T-helper 1 cell treated with Interleukin-12 subunit alpha and Interleukin-12 subunit beta and Interleukin-4 antibody, amounts not matched to agents 30 ng/mL and 1 ng/mL, for 36 hours (primary cell): ENCODE results near the gene PRRT1. TPM values are rescaled to one million over a fixed set of nuclear protein-coding genes. Genes with fewer than 3 reads are reported as not detected.

Experiments
- intact Hi-C: fragments of 100-400 bp; cut with micrococcal nuclease; formaldehyde crosslinking; loops from one replicate; pipeline ENCODE4 v1.15.1; 2024
- total RNA-seq: library from RNA; stranded (reverse); gene quantifications from 2 replicates; pipeline ENCODE4 v1.2.3, GENCODE V29; 2022

The PRRT1 gene
- total RNA-seq, result 0.32 and 0.63 TPM in 2 replicates

DNA sequence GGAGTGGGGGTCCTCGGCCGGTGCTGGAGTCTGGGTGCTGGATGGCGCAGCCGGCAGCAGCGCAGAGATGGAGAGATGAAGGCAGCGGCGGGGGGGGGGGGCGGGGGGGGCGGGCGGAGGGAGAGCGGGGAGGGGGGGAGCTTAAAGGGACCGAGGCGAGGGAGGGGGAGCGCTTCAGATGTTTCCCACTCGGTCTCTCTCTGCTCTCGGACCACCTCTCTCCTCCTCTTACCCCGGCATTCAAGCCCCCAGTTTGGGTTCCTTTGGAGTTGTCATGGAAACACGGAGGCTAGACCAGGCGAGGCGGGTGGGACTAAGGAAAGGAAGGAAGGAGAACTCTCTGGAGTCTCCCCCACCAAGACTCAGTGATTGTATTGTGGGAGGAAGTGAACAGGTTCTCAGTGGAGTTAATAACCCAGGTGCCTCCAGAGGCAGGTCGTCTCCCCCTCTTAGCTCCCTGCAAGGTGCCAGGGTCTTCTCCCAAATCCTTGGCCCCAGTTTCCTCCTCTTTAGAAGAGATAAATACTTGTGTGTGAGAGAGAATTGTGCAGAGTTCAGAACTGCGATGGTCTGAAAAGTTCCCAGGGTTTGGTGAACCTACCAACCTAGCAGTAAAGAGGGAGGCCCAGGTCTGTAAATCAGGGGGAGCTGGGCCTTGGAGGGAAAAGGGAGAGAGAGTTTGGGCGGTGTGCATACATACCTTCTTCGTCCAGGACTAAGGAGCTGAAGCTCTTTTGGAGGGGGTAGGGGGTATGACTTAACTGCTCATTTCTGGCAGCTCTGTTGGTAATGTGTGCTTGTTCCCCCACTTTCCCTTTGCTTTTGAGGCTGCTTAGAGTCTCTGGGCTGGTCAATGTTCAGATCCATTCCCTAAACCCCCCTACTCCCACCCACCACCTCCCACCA, at the start of gene PRRT1:
TSS of gene PRRT1 (minus strand) at position 77 of the 906 bp plus-strand sequence. CDS start 112 bp downstream, outside the sequence.
- intact Hi-C loops, result no loop called here

DNA sequence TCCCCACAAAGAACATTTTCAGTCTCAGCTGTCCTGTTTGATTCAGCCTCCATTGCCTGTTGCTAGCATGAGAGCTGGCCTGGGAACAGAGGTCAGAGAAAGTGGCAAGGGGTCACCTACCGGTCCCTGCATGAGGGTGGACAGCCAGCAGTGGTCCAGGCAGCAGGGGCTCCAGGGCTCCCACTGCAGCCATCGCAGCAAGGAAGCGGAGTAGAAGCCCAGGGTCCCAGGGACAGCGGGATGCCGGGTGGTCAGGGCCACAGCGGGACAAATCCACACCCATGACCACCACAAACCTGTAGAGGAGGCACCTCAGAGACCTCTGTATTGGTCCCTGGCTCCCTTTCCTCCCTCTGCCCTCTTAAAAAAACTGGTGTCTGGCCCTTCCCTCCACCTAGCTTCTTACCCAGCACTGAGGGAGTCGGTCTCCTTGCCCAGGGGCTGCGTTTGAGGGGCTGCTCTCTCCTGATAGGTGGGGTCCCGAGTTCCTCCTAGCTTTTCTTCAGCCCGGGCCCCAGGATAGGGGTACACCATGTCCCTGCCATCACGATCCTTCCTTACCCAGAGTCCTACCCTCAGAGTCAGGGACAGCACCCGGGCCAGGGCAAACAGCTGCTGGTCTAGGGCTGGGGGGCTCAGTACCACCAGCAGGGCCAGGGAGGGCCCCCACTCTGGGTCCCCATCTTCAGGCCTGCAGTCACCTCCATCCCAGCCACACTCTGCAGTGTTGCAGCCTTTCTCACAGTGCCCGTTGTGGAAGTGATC, 49.2 kb upstream of the PRRT1 start:
- intact Hi-C loops, result no loop called here

DNA sequence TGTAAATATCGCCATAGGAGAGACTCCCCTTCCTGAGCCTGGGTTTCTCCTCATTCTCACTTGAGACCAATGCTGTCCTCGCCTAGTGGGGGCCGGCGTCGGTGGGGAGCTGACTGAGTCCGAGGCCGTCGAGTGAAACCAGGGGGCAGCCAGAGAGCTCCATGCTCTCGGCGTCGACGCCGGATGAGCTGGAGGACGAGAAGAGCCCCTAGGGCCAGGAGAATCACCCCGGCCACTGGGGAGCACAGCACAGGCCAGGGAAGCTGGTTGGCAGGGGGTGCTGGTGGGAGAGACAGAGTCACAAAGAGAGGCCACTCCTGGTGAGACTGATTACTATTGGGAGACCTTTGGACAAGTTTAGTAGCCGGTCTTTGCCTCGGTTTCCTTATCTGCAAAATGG, 47.1 kb upstream of the PRRT1 start:
- intact Hi-C loops, result loop anchor here (5.0 to 10.0 kb wide), 6 partner anchors 364 to 1554 kb away; partner anchors contain the start of genes ATP6V1G2, B3GALT4, BAG6 and C6orf136

DNA sequence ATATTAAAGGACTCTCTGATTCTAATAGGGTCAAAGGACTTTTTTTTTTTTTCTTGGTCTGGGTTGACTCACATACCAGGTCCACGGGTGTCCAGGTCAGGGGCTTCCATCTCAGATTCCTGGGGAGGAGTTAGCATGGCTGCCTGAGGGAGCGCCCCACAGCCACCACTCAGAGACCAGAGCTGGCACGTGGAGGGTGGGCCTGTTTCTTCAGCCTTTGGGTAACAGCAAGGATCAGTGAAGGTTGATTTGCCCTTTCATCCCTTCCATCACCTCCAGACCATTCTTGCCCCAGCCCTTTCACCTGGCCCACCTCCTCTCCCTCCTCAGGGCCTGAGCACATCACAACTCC, 46.6 kb upstream of the PRRT1 start:
- intact Hi-C loops, result loop anchor here (5.0 to 10.0 kb wide), 6 partner anchors 364 to 1554 kb away; partner anchors contain the start of genes ATP6V1G2, B3GALT4, BAG6 and C6orf136

DNA sequence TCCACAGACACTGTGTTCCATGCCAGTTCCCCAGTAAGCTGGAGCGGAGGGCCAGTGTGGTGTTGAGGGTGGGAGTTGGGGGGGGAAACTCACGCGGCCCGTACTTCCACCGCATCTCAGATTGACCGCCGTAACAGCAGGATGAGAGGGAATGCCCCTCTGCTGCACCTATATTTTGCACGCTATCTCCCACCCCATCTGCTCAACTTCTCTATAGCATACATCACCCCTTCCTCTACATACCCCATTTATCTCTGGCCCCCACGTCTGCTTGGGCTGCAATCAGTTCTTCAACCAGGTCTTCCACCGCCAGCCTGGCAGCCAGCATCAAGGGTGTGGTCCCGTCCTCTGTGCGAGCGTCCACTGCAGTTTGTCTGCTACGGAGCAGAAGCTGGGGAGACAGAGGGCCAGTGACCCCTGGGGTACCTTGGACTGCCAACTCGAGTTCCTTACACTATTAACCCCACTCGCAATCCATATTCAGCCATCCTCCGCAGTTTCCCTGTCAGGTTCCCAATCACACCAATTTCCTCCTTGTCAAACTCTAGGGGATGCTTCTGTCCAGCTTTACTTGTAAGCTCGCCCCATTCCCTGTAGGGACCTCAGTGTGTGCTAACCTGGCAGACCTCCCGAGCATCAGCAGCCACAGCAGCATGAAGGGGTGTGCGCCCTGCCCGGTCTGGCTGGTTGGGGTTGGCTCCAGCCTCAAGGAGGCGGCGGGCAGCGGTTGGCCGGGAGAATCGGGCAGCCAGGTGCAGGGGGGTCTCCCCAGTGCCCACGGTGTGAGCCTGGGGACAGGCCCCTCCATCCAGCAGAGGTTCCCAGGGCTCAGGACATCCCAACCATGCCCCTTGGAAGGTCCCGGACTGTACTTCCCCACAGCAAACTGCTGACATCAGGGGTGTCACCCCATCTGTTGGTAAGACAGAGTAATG, 45.2 kb upstream of the PRRT1 start:
- intact Hi-C loops, result loop anchor here (5.0 to 10.0 kb wide), 6 partner anchors 362 to 1552 kb away; partner anchors contain the start of genes ATP6V1G2, B3GALT4, BAG6 and C6orf136

DNA sequence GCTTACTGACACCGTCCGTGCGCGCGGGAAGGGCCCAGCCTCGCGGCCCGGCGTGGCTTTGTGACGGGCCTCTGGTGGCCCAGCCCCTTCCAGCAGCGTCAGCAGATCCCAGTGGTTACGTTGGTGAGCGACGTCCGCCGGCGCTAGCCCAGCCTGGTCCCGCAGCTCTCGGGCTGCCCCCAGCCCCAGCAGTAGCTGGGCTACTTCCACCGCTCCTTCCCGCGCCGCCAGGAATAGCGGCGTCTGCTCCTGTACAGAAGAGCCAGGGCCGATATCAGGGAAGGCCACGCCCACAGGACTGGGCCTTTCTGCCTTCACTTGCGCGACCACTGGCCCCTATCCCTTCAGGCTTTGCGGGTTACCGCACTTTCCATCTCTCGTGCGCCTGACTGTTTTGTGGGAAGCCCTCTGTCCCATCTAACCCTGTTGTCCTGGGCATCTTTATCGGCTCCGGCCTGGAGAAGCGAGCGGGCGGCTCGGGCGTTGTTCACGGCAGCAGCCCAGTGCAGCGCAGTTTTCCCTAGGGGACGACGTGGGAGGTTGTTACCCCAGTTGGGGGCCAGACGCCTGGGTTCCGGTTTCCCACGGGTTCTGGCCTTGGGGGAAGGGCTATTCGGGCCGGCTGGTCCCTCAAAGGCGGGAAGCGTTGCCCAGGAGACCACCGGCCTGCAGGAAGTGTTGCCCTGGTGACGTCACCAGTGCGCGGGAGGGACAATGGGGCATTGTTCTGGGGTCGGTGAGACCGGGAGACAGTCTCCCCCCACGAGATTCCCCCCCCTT, 44.4 kb upstream of the PRRT1 start:
- intact Hi-C loops, result loop anchor here (1.0 to 10.0 kb wide), 21 partner anchors 18 to 1551 kb away; partner anchors contain the start of genes ATP6V1G2, B3GALT4, BAG6 and BRD2

DNA sequence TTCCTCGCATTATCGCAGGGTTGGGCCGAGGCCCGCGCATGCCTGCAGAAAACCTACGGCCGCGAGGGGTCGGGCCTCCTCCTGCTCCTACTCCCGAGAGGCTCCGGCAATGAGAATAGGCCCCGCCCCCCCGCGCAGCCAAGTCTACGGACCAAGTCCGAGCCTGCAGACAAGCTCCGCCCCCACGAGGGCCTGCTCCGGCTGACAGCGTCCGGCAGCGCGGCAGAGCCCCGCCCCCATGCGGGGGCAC, 43.8 kb upstream of the PRRT1 start:
- intact Hi-C loops, result loop anchor here (1.0 to 10.0 kb wide), 21 partner anchors 17 to 1551 kb away; partner anchors contain the start of genes ATP6V1G2, B3GALT4, BAG6 and BRD2

DNA sequence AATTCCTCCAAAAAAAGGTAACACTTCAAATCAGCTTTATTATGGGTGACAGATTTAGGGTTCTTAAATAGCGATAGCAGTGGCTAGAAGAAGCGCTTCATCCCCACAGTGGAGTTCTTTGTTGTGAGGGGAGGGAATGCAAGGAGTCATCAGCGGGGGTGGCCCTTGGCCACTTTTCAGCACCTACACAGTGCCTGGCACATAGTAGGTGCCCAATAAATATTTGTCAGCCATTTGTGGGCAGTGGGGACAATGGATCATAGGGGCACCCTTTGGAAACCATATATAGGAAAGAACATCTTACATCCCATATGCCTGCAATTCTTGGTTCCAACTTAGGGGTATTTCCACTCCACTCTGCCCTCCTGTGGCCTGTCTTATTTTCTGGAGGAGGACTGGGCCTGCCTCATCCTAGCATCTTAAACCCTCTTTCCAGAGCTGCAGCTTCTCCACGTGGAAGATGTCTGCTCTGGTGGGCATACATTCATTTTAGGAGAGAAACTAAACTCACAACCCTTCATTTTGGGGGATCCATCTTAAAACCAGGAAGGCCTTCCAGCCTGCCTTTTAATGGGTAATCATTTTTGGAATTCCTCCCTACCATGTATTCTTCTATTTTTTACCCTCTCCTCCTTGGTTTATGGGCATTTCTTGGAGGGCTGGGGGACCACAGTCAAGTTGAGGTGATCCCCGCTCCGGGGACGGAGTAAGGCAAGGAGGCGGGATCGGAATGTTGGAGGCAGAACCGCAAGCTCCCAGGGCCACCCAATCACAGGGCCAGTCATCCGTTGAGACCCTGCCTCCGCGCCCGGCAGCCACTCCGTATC, 43.3 kb upstream of the PRRT1 start:
- intact Hi-C loops, result loop anchor here (1.0 to 10.0 kb wide), 24 partner anchors 17 to 1550 kb away; partner anchors contain the start of genes ATP6V1G2, B3GALT4, BAG6 and BRD2

DNA sequence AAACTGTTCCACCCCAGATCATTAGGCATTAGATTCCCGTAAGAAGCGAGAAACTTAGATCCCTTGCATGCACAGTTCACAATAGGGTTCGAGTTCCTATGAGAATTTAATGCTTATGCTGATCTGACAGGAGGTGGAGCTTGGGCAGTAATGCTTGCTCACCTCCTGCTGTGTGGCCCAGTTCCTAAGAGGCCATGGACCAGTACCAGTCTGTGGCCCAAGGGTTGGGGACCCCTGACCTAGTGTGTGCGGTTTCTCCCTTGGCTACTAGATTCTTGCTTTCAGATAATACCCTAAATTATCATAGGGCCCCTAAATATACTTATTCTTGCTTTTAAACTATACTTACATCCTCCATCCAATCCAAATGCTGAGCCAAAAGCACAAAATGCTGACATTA, 42.6 kb upstream of the PRRT1 start:
- intact Hi-C loops, result loop anchor here (2.0 to 10.0 kb wide), 9 partner anchors 237 to 1550 kb away; partner anchors contain the start of genes B3GALT4, C6orf136, CLIC1 and EHMT2

DNA sequence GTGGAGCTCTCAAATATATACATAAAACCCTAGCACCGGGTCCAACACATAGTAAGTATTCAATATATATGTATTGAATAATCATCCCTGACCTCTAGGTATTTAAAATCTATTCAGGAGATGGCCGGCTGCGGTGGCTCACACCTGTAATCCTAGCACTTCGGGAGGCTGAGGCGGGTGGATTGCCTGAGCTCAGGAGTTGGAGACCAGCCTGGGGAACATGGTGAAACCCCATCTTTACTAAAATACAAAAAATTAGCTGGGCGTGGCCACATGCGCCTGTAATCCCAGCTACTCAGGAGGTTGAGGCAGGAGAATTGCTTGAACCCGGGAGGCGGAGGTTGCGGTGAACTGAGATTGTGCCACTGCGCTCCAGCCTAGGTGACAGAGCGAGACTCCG, 41.4 kb upstream of the PRRT1 start:
- intact Hi-C loops, result loop anchor here (5.0 to 10.0 kb wide), 6 partner anchors 236 to 1548 kb away; partner anchors contain the start of genes B3GALT4, C6orf136, CLIC1 and EHMT2

DNA sequence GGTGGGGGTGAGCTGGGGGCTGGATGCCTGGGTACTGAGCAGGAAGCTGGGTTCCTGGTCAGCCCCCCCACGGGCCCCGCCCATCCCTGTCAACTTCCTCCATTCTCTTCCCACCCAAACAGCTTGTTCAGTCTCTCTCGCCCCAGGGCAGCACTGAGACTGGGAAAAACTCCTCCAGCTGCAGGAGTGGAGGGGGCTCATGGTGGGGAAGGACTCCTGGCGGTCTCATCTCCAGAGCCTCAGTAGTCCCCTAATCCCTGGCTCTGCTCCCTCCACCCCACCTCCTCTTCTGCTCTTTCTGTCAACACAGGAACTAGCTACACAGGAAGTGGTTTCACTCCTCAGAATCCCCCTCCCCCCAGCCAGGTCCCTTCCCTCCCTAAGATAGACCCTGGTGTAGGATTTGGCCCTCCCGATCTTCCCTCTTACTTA, 40.9 kb upstream of the PRRT1 start, which contains the start of gene GPSM3:
TSS of gene GPSM3 (minus strand) at position 36 of the 432 bp plus-strand sequence. CDS start 130 bp downstream, outside the sequence.
- intact Hi-C loops, result loop anchor here (1.0 to 10.0 kb wide), 7 partner anchors 73 to 1548 kb away; partner anchors contain the start of genes B3GALT4, C6orf136, CLIC1 and EHMT2

DNA sequence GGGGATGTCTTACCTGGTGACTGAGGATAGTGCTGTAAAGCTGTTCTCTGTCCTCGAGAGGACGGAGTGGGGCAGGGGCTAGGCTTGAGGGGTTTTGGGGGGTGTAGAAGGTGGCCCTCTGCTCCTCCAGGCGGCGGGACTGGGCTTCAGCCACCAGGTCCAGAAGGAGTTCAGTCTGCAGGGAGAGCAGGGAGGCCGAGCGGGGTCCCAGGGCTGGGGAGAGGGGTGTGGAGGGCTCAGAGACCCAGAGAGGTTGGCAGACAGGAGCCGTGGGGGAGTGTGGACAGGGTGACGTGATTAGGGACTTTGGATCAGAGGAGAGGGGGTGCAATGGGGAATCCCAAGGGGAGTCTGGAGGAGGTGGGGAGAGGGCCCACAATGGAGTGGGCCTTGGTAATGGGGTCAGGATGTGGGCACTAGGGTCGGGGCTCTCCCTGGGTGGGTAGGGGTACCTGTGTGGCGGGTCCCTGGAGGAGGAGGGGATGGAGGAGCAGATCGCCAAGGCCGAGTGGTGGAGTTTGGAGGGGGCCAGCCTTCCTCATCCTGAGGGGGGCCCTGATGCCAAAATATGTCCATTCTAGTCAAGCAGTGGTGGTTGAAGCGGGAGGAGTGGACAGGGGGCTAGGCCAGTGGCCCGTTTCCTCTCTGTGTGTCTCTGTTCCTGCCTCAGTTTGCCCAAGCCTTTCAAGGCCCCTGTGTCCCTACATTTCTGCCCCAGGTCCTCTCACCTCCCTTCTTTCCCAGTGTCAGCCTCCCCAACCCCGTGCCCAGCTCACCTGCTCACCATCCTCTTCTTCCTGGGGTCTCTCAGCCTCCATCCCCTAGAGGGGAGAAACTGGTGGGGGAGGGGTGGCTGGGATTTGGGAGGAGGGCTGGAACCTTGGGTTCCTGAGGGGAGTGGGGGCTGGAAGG, 40.2 kb upstream of the PRRT1 start:
- intact Hi-C loops, result loop anchor here (1.0 to 10.0 kb wide), 7 partner anchors 73 to 1547 kb away; partner anchors contain the start of genes B3GALT4, C6orf136, CLIC1 and EHMT2

DNA sequence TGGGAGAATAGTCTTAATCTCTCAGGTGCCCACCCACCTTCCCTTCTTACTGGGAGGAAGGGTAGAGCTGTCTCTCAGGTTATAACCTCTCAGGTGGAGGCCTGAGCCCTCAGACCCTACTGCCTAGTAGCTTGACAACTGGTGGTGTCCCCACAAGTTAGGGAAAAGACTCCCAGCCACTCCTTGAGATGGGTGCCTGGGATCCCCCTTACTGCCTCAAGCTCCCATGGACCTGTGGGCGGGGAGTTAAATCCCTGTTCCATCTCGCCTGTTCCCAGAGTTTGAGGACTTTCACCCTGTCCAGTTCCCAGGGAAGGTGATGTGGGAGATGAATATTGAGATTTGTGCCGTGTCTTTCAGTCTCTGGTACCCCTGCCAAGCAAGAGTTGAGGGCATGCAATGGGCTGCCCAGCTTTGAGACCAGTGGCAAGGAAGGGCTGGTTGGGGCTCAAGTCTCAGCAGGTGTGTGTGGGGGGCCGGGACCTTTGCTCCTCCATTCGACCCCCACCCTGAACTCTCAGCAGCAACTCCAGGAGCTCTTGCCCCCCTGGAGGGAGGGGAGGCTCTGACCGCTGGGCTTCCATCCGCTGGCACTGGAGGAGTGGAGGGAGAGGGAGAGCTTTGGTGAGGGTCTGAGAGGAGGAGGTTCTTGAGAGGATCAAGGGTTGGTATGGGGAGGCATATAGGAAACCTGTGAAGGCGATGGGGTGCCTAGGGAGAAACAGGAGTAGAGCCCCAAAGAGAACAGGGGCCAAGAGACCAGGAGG, 39.4 kb upstream of the PRRT1 start:
- intact Hi-C loops, result loop anchor here (1.0 to 10.0 kb wide), 8 partner anchors 13 to 1546 kb away; partner anchors contain the start of genes B3GALT4, C6orf136, CLIC1 and EHMT2

DNA sequence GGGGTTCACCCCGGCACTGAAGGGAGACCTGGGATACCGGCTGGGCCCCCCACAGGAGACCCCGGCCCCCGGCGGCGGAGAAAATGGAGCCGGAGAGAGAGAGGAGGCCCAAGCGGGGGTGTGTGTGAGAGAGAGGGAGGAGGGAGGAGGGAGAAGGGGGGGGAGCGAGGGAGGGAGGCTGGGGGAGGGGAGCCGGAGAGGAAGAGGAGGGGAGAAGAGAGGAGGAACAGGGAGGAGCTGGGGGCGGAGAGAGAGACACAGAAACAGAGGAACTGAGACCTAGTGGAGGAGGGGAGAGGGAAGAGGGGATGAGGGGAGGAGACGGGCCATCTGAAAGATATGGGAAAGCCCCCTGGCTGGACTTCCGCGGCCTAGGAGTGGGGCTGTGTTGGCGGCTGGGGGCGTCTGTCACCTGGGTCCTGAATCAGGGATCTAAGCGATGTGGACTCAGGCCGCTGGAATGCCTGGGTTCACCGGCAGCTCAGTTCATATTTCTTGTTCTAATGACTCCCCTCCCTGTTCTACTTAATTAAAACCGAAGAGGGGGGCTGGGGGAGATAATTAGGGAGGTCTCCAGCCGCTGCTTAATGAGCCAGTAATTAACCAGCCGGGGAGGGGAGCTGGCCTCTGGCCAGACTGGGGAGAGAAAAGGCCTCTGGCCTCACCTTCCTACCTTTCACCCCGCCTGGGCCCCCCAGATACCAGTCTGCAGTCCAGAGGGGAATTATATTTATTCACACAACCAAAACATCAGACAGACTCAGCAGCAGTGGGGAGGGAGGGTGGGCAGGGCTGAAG, 38.5 kb upstream of the PRRT1 start, which contains the start of gene PBX2:
TSS of gene PBX2 (minus strand) at position 149 of the 798 bp plus-strand sequence. CDS start 287 bp downstream, outside the sequence.
- intact Hi-C loops, result loop anchor here (1.0 to 10.0 kb wide), 8 partner anchors 12 to 1545 kb away; partner anchors contain the start of genes B3GALT4, C6orf136, CLIC1 and EHMT2

DNA sequence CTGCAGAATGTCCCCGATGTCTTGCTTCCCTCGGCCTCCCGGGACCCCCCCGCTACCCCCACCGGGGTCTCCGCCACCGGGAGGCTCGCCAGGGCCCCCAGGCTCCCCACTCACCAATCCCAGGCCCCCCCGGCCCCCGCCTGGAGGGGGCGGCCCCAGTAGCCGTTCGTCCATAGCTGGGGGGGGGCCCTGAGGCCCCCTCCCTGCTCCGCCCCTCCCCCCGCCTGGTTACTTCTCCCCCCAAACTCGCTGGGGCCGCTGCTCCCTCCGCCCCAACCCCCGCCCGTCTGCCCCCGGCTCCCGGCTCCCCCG, 38.0 kb upstream of the PRRT1 start:
- intact Hi-C loops, result loop anchor here (1.0 to 10.0 kb wide), 8 partner anchors 11 to 1545 kb away; partner anchors contain the start of genes B3GALT4, C6orf136, CLIC1 and EHMT2
